Natural killer cell treated with Interleukin-12 subunit alpha and Interleukin-12 subunit beta and Interleukin-15 and Interleukin-18, amount 100 ng/mL, for 72 hours (primary cell): ENCODE data around the gene DLL1. TPM values are rescaled to one million over a fixed set of nuclear protein-coding genes. Genes with fewer than 3 reads are reported as not detected.

Experiments used
- ATAC-seq, 2 donors: fragments of 150-1000 bp; cut with Tn5 transposase in 1 of 2; sonication (Bioruptor Pico), chemical (Tn5 transposase) in 1 of 2; 2 replicates each; pipeline ENCODE4 v1.10.0; 2021
- DNase-seq: peaks from one replicate; pipeline ENCODE4 v3.0.0; 2022; ENCODE audit warnings: low spot score
- H3K27ac Mint-ChIP-seq, 2 donors: 1 replicate in 1 of 2; 2 replicates in 1 of 2; pipeline ENCODE4 v1.8.0; 2022; ENCODE audit warnings: mixed read lengths in 2 of 2, mild to moderate bottlenecking in 1 of 2, moderate library complexity in 1 of 2
- H3K27me3 Mint-ChIP-seq, 2 donors: 1 replicate in 1 of 2; 2 replicates in 1 of 2; pipeline ENCODE4 v1.8.0; 2022; ENCODE audit warnings: mixed read lengths in 2 of 2
- H3K36me3 Mint-ChIP-seq: one replicate; pipeline ENCODE4 v1.8.0; 2022; ENCODE audit warnings: mixed read lengths
- H3K4me1 Mint-ChIP-seq, 2 donors: 1 replicate in 1 of 2; 2 replicates in 1 of 2; pipeline ENCODE4 v1.8.0; 2022; ENCODE audit warnings: low read depth in 2 of 2, mixed read lengths in 2 of 2, mild to moderate bottlenecking in 1 of 2
- H3K4me3 Mint-ChIP-seq: one replicate; pipeline ENCODE4 v1.8.0; 2022; ENCODE audit warnings: mixed read lengths
- H3K9me3 Mint-ChIP-seq: 2 replicates; pipeline ENCODE4 v1.8.0; 2022; ENCODE audit warnings: mixed read lengths
- total RNA-seq, 2 donors: library from RNA; stranded (reverse); gene quantifications; one replicate each; pipeline ENCODE4 v1.2.3, GENCODE V29; 2022

The DLL1 gene
- total RNA-seq, 2 donors from 2014 or later, result 0.12 to 0.61 TPM

DNA sequence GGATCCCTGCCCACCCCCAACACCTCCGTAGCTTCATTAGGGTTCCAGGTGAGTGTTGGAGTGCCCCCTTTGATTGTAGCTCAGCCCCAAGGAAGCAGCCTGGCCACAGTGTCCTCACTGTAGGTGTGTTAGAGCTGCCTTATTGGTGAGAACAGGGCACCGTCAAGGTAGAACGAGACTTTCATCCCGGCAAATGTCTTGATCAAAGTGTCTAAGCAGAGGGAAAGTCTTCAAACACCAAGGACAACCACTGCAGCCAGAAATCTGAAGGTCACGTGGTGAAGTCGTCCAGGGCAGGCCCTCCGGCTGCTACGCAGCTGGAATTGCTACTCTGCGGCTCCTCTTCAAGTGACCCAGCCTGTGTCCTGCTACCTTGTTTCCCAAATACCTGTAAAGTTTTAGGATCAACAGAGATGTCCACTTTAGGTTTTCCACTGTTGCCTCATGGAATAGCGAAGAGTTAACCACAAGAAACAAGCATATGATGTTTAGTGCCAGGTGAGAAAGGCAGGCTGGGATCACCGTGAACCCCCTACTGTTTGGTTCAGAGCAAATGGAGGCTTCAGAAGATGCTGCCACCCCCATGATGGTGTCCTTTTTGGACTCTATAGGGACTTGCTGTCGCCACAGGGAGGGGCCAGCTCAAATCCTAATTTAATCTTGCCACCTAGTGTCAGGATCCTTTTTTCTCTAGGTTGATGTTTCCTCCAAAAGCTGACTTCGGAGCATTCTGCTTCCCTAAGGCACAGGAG lies 1.7 kb upstream of the DLL1 start:
- Mint-ChIP-seq H3K9me3 (no peaks in the 10 kb centered on the region), H3K36me3 (peaks cover 4% of the 10 kb centered on the region), H3K4me3 (peak overlapping the region; percentile 89), H3K27me3 (peaks cover 42 to 45% of the 10 kb centered on the region in 2 donors), H3K27ac (no peak overlapping the region), H3K4me1 (peaks cover 33% of the 10 kb centered on the region in 2 donors)
- DNase-seq (no peak), ATAC-seq (no peak)

DNA sequence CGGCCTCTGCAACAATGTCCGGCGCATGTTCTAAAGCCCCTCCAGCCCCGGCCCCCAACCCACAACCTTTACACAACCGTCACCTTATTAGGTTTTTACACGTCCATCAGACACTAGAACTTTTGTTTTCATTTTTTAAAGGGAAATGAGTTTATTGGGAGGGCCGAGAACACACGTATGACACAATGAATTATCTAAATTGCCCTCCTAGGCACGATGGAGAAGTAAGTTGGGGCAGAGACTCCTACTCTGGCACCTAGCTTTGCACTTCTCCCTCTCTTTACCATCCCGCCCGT lies 1.2 kb upstream of the DLL1 start:
- H3K4me3 Mint-ChIP-seq, result peak overlapping the region; percentile 89
- no peak overlapping the region for H3K27ac Mint-ChIP-seq
- no peak for ATAC-seq
- peaks cover 4% of the 10 kb centered on the region for H3K36me3 Mint-ChIP-seq
- no peak for DNase-seq
- peaks cover 42 to 45% of the 10 kb centered on the region in 2 donors for H3K27me3 Mint-ChIP-seq
- H3K4me1 Mint-ChIP-seq, result peaks cover 33% of the 10 kb centered on the region in 2 donors
- no peaks in the 10 kb centered on the region for H3K9me3 Mint-ChIP-seq

DNA sequence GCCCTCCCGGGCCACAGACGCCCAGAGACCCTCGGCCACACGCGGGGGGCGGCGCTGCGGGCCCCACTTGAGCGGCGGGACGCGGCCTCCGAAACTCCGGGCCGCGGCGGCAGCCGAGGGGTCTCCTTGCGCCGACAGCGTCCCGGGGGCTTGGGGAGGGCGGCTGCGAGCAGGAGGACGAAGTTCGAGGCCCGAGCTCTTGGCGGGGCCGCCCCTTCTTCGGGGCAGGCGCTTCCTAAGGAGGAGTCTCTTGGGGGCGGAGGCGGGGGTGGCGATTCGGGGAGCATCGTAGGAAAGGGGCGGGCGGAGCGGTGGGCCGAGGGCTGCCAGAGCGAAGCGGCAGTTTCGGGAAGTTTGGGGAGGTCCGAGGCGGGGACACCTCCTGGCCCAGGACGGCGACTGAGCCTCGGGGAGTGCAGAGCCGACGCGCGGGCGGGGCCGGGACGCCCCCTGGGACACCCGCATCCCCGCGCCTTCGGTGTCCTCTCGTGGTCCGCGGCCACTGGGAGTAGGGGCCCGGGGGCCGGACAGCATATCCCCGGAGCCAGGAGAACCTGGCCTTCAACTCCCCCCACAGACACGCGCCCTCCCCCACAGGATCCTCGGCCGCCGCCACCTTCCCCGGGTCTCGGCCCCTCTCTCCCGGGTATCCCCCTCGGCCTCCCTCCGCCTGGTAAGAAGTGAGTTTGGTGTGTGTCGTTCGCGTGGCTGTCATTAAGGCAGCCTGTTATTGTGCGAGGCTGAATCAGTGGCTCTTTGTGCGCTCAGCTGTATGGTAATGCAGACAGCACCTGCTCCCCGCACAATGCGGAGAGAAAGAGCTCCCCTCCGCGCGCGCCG lies 613 bp upstream of the DLL1 start:
- Mint-ChIP-seq H3K27me3 (peaks cover 45% of the 10 kb centered on the region in 2 donors), H3K27ac (no peak overlapping the region), H3K9me3 (no peaks in the 10 kb centered on the region), H3K4me3 (peak overlapping the region; percentile 89), H3K4me1 (peaks cover 33% of the 10 kb centered on the region in 2 donors), H3K36me3 (peaks cover 4% of the 10 kb centered on the region)
- DNase-seq, result no peak
- ATAC-seq, result peak; percentile 42 to 67

DNA sequence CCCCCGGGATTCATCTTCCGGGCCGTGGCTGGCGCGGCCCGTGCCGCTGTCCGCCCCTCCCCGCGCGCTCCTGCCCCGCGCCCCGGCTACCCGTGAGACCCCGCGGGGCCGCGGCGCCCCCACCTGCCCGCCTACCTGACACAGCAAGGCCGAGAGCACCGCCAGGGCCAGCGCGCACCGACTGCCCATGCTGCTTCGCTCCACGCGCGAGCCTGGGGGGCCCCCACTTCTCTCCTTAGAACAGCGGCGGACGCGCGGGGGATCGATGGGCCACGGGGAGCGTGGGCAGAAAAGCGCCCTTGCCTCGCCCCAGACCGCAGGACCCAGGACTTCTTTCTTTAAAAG lies 955 bp downstream of the DLL1 start:
- no peak for DNase-seq
- Mint-ChIP-seq H3K4me3 (peak overlapping the region; percentile 90), H3K36me3 (peaks cover 4% of the 10 kb centered on the region), H3K4me1 (peaks cover 30 to 33% of the 10 kb centered on the region in 2 donors), H3K27ac (no peak overlapping the region), H3K27me3 (peaks cover 46 to 58% of the 10 kb centered on the region in 2 donors), H3K9me3 (no peaks in the 10 kb centered on the region)
- peak; percentile 10 to 12 for ATAC-seq

DNA sequence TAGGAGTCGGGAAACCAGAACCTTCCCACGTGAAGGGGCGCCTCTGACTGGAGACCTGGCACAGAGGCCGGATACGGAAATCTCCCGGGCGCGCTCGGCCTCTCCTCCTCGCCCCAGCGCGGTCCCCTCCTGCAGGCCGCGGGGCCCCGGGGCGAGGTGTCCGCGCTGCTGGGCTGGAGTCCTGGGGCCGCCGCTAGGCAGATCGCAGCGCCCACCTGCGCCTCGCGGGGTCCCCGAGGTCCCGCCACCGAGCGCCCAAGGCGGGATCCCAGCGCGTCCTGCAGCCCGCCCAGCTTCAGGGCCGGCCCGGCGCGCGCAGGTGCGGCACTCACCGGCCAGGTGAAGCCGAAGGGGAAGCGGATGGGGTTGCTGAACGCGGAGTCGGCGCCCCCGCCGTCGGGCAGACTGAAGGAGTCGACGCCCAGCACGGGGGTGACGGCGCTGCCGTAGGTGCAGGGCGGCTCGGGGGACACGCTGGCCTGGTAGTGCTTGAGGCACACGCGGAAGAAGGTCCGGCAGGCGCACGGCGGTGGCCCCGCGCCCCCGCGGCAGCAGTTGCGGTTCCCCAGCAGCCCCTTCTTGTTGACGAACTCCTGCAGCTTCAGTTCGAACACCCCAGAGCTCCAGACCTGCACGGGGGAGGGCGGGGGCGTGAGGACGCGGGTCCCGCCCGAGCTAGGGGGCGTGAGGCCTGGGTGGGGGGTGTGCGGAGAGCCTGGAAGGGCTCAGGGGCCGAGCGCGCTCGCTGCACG lies 1.5 kb downstream of the DLL1 start:
- DNase-seq (no peak), ATAC-seq (peak; percentile 14 to 37)
- Mint-ChIP-seq H3K27me3 (peaks cover 40 to 53% of the 10 kb centered on the region in 2 donors), H3K27ac (no peak overlapping the region), H3K36me3 (peaks cover 4% of the 10 kb centered on the region), H3K4me3 (peak overlapping the region; percentile 86), H3K4me1 (peaks cover 29 to 33% of the 10 kb centered on the region in 2 donors), H3K9me3 (no peaks in the 10 kb centered on the region)

GRCh38 chr6:170288852-170289179 lies 2.1 kb downstream of the DLL1 start:
- no peak overlapping the region for H3K27ac Mint-ChIP-seq
- no peak for DNase-seq
- H3K4me3 Mint-ChIP-seq, result peak overlapping the region; percentile 86
- ATAC-seq, result no peak
- peaks cover 4% of the 10 kb centered on the region for H3K36me3 Mint-ChIP-seq
- H3K9me3 Mint-ChIP-seq, result no peaks in the 10 kb centered on the region
- peaks cover 26 to 29% of the 10 kb centered on the region in 2 donors for H3K4me1 Mint-ChIP-seq
- peaks cover 35 to 48% of the 10 kb centered on the region in 2 donors for H3K27me3 Mint-ChIP-seq

DNA sequence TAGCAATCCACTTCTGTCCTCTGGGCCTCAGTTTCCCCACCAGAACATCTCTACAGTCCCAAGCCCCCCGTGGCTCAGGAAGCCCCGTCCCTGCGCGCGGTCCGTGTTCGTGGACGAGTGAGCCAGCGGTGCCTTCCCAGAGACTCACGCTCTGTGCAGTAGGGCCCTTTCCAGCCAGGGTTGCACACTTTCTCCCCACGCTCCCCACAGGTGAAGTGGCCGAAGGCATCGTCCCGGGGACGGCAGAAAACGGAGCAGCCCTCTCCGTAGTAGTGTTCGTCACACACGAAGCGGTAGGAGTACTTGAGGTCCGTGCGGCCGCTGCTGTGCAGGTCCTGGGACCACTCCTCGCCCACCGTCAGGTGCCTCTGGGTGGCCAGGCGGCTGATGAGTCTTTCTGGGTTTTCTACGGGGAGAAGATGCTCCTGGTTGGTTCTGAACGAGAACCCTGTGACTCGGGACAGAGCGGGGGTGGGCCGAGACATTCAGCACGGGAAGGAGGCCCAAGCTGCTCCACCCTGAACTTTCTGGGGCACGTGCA lies 2.7 kb downstream of the DLL1 start:
- Mint-ChIP-seq H3K27me3 (peaks cover 30 to 41% of the 10 kb centered on the region in 2 donors), H3K9me3 (no peaks in the 10 kb centered on the region), H3K4me3 (peak overlapping the region; percentile 86), H3K27ac (no peak overlapping the region), H3K4me1 (peaks cover 23 to 27% of the 10 kb centered on the region in 2 donors), H3K36me3 (peaks cover 4% of the 10 kb centered on the region)
- DNase-seq (no peak), ATAC-seq (no peak)

GRCh38 chr6:170287371-170287876 lies 3.5 kb downstream of the DLL1 start:
- Mint-ChIP-seq H3K4me3 (no peak overlapping the region), H3K27me3 (peaks cover 28 to 37% of the 10 kb centered on the region in 2 donors), H3K4me1 (peaks cover 23 to 26% of the 10 kb centered on the region in 2 donors), H3K36me3 (peaks cover 4% of the 10 kb centered on the region), H3K9me3 (no peaks in the 10 kb centered on the region), H3K27ac (no peak overlapping the region)
- no peak for ATAC-seq
- no peak for DNase-seq

- peaks cover 4% of the 10 kb centered on the region for H3K36me3 Mint-ChIP-seq
- ATAC-seq, result no peak
- H3K27ac Mint-ChIP-seq, result no peak overlapping the region
- H3K4me3 Mint-ChIP-seq, result no peak overlapping the region
- no peaks in the 10 kb centered on the region for H3K9me3 Mint-ChIP-seq
- H3K4me1 Mint-ChIP-seq, result peaks cover 17 to 21% of the 10 kb centered on the region in 2 donors
- no peak for DNase-seq
- peaks cover 22 to 31% of the 10 kb centered on the region in 2 donors for H3K27me3 Mint-ChIP-seq
Observed at GRCh38 chr6:170286934-170287265, 4.0 kb downstream of the DLL1 start.

GRCh38 chr6:170286246-170286933 lies 4.5 kb downstream of the DLL1 start:
- peaks cover 14 to 17% of the 10 kb centered on the region in 2 donors for H3K4me1 Mint-ChIP-seq
- peaks cover 4% of the 10 kb centered on the region for H3K36me3 Mint-ChIP-seq
- ATAC-seq, result no peak
- H3K27me3 Mint-ChIP-seq, result peaks cover 20 to 27% of the 10 kb centered on the region in 2 donors
- no peak for DNase-seq
- no peak overlapping the region for H3K4me3 Mint-ChIP-seq
- no peaks in the 10 kb centered on the region for H3K9me3 Mint-ChIP-seq
- no peak overlapping the region for H3K27ac Mint-ChIP-seq

- Mint-ChIP-seq H3K27ac (no peak overlapping the region), H3K4me3 (no peak overlapping the region), H3K9me3 (no peaks in the 10 kb centered on the region), H3K36me3 (peaks cover 4% of the 10 kb centered on the region), H3K27me3 (peaks cover 23 to 35% of the 10 kb centered on the region in 2 donors), H3K4me1 (peaks cover 16% of the 10 kb centered on the region in 2 donors)
- ATAC-seq, result no peak
- no peak for DNase-seq
Observed at GRCh38 chr6:170285482-170285881, 5.4 kb downstream of the DLL1 start.

DNA sequence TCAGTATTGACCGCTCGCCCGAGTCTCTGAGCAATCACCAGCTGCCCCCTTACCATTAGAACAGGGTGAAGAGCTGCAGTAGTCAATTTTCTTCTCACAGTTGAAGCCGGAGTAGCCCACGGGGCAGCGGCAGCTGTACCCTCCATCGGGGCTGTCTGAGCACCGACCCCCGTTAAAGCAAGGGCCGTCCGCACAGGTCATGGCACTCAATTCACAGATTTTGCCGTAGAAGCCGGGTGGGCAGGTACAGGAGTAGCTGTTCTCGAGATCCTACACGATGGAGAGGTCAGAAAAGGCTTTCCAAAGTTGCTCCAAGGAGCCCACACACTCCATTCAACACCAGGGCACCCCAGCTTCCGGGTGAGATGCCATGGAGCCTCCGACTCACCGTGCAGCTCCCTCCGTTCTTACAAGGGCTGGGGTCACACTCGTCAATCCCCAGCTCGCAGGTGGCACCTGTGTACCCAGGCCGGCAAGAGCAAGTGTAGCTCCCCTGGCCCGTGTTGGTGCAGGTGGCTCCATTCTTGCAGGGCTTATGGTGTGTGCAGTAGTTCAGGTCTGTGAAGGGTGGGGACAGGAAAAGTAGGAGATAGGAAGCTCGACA lies 5.9 kb downstream of the DLL1 start:
- no peak for ATAC-seq
- H3K4me1 Mint-ChIP-seq, result peaks cover 12% of the 10 kb centered on the region in 2 donors
- H3K4me3 Mint-ChIP-seq, result no peak overlapping the region
- DNase-seq, result no peak
- H3K9me3 Mint-ChIP-seq, result no peaks in the 10 kb centered on the region
- no peak overlapping the region for H3K27ac Mint-ChIP-seq
- peaks cover 19 to 39% of the 10 kb centered on the region in 2 donors for H3K27me3 Mint-ChIP-seq
- H3K36me3 Mint-ChIP-seq, result peaks cover 4% of the 10 kb centered on the region
